HG03457 (cell line): ENCODE measurements around the gene CNTN4.

Source experiments
- ATAC-seq: cut with Tn5 transposase; IDR thresholded peaks from one replicate; pipeline ENCODE4 v1.9.1; 2021; ENCODE audit warnings: moderate number of reproducible peaks; ENCODE audit not compliant: unreplicated experiment

The CNTN4 gene

DNA sequence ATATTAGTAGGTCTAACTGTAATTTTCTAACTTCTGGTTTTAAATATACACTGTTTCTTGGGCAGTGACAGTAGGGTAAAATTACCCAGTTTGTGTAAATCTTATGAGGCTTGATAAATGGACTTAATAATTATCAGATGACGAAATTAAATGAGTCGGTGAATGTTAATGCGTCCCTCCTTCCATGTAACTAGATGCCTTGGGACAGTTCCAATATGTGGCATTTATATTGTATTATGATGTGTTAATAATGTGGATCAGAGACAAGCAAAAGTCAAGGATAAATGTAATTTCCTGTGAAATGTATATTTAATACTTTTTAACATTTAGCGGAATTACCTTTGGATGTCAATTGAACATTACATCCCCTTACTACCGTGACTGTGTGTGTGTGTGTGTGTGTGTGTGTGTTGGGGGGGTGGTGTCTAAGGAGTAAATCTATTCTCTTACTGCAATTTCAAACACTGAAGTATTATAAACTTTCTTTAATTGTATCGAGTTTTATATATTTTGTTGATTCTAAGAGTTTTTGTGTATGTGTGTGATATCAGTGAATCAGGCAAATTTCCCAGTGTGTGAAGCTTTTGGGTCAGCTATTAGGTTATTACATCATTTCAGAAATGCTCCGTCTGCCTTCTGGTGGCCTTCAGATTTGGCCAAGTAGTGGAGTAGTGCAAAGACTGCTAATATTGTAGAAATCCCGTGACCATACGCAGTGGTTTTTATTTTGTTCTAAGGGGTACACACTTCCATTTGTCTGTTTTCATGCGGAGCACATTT lies 50.1 kb downstream of the CNTN4 start:
- no peak for ATAC-seq

- ATAC-seq = no peak
These were observed 54.4 kb downstream of the CNTN4 start for GRCh38 chr3:2153053-2153452.

- ATAC-seq = no peak
These were observed 54.9 kb downstream of the CNTN4 start for GRCh38 chr3:2153547-2153946.

DNA sequence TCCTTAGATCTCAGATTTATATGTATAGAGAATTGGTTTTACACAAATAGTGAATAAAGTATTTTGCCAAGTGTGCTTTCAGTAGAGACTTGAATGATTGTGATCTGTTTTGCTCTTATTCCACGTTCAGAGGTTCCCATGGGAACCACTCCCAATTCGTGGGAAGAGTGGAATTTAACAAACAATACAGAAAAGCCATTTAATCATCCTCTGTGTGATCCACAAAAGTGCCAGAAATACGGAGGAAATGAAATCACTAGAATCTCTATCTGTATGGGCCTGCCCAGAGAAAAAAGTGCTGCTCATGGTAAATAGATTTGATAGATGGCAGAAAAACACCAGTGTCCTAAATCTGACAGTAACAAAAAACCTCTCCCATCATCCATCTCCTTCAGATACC lies 56.0 kb downstream of the CNTN4 start:
- ATAC-seq = no peak

- ATAC-seq = no peak
These were observed 57.7 kb downstream of the CNTN4 start for GRCh38 chr3:2156244-2156847.

DNA sequence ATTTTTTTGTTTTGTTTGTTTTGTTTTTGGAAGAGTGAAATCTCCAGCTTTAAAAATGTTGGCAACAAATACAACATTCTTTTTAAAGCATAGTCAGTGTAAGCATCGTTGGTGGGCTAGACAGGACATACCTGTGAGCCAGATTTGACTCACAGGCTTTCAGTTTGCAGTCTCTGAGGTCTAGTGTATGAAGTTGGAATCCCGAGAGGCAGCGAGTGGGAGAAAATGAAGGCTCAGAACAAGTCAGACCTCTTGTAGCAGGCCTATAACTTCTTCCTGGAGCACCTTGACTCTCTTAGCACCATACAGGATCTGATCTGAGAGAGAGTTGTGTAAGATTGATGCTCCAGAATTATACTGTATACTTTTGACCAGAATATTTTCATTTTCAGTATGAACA lies 60.2 kb downstream of the CNTN4 start:
- no peak for ATAC-seq

DNA sequence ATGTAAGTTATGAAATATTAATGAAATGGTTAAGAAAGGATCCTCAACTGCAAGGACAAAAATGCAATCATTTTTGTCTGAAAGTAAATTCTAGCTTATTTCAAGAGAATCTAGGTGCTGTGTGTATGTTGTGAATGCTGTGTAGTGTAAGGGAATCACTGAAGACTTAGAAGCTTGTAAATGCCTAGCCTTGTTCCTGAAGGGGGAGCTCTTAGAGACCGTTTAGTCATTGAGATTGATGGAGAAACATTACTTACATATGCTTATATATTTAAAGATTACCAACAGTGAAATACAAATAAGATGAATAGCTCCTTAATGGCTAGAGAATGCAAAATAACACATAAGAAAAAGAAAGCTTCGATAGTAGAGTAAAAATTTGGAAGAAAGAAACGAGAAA lies 67.9 kb downstream of the CNTN4 start:
- ATAC-seq = no peak

- no peak for ATAC-seq
These were observed 74.0 kb downstream of the CNTN4 start for GRCh38 chr3:2172561-2173171.

- no peak for ATAC-seq
These were observed 82.0 kb downstream of the CNTN4 start for GRCh38 chr3:2180634-2181033.

DNA sequence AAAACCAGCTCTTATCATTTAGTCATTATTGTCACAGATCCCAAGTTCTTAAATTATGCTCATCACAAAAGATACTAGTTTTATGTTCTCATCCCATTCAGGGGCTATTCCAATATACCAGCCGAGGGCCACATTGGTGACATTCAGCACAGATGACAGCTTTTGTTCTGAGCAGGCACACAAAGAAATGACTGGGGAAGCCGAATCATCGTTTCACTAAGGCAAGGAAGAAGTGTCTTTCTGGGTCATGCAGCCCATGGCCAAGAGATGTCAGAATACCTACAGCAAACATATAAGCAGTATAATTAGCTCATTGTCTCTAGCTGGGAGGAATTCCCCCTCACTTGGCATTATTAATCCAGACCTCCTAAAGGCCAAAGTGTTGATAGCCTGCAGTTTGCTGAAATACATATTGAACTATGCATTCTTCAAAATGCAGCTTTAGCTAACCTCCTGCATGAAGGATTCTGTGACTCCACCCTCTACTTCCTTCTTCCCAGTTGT lies 100.2 kb downstream of the CNTN4 start:
- no peak for ATAC-seq

GRCh38 chr3:2204054-2204453 lies 105.4 kb downstream of the CNTN4 start:
- no peak for ATAC-seq

- no peak for ATAC-seq
These were observed 107.0 kb downstream of the CNTN4 start for GRCh38 chr3:2205692-2206091.

- ATAC-seq = no peak
These were observed 107.9 kb downstream of the CNTN4 start for GRCh38 chr3:2206536-2206935.

DNA sequence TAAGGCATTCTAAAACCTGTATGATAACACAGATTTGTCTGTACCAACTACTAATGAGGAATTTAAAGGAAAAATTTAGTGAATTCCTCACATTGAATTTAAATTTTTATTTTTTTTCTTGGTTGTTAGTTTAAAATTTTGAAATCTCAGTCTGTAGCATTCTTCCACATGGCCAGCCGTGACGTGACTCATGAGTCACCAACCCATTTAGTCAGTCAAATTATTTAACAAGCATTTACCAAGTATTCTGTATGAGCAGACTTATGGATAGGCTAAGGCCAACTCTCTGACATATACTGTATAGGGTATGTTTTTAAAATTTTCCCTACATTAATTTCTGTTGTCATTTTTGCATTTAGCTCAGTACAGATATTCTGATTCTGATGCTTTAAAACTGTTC lies 112.9 kb downstream of the CNTN4 start:
- ATAC-seq = no peak

- ATAC-seq = no peak
These were observed 113.5 kb downstream of the CNTN4 start for GRCh38 chr3:2212206-2212605.

DNA sequence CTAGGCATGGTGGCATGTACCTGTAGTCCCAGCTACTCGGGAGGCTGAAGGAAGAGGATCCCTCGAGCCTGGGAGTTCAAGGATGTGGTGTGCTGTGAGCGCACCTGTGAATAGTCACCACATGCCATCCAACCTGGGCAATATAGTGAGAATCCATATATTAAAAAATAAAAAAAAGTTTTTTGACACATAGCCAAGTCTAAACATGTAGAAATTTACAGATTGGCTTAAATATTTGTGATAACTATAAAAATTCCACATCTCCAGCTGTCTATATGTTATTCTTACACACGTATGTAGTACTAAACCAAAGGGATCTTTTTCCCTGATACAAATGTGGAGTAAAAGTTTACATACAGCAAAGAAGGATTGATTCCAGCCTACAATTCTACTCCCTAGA lies 119.7 kb downstream of the CNTN4 start:
- no peak for ATAC-seq

DNA sequence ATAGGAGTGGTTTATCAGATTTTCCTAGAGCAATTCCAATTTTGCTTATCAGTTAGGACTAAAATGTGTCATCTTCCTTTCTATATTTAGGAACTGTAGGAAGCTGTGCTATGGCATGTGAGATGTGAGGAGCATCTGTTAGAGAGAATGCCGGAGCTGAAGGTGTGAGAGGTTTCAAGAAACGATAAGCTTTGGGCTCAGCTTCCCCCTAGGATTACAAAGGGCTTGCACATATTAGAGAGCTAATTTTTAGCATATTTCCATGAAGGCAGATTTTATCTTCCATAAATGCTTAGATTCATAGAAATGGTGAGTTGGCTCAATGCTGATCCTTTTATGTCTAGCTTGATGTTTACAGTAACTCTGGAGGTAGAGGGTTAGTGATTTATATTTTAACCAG lies 120.2 kb downstream of the CNTN4 start:
- ATAC-seq = no peak

DNA sequence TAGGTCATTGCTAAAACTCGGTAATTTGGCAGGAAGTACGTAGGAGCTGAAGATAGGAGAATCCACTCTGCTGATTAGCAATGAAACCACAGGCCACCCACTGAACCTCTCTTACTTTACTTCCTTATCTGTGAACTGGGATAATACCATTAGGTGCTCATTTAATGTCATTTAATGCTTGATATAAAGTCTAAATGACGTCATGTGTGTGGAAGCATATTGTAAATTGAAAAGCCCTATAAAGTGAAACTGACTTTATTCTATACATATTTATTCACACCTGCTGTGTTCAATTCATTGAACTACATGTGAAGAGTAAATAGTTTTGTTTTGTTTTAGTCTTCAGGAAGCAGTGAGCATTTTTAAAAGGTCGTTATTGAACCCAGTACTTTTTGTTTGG lies 137.5 kb downstream of the CNTN4 start:
- ATAC-seq = no peak

- ATAC-seq = no peak
These were observed 145.5 kb downstream of the CNTN4 start for GRCh38 chr3:2244137-2244536.

GRCh38 chr3:2246873-2247648 lies 148.4 kb downstream of the CNTN4 start:
- ATAC-seq = no peak

GRCh38 chr3:2247831-2248230 lies 149.2 kb downstream of the CNTN4 start:
- ATAC-seq = no peak
